Osteocyte (in vitro differentiated cells): ENCODE results near the gene EXOC6B. TPM values are rescaled to one million over a fixed set of nuclear protein-coding genes. Genes with fewer than 3 reads are reported as not detected.

Experiments
- DNase-seq: peaks from one replicate; pipeline ENCODE4 v3.0.0; 2021; ENCODE audit warnings: mixed read lengths; ENCODE audit not compliant: unreplicated experiment; ENCODE audit errors: extremely low spot score
- H3K27ac Mint-ChIP-seq: one replicate; pipeline ENCODE4 v1.8.0; 2021; ENCODE audit warnings: mild to moderate bottlenecking, mixed read lengths; ENCODE audit not compliant: unreplicated experiment
- H3K27me3 Mint-ChIP-seq: one replicate; pipeline ENCODE4 v1.8.0; 2021; ENCODE audit warnings: mixed read lengths; ENCODE audit not compliant: unreplicated experiment
- H3K36me3 Mint-ChIP-seq: one replicate; pipeline ENCODE4 v1.8.0; 2021; ENCODE audit warnings: mixed read lengths; ENCODE audit not compliant: unreplicated experiment
- H3K4me1 Mint-ChIP-seq: one replicate; pipeline ENCODE4 v1.8.0; 2021; ENCODE audit warnings: mixed read lengths; ENCODE audit not compliant: unreplicated experiment
- H3K4me3 Mint-ChIP-seq: one replicate; pipeline ENCODE4 v1.8.0; 2021; ENCODE audit warnings: mild to moderate bottlenecking, moderate library complexity, mixed read lengths; ENCODE audit not compliant: unreplicated experiment
- H3K9me3 Mint-ChIP-seq: one replicate; pipeline ENCODE4 v1.8.0; 2021; ENCODE audit warnings: mixed read lengths; ENCODE audit not compliant: unreplicated experiment
- CTCF ChIP-seq: fragments of 200-600 bp; sonication (generic); IDR thresholded peaks from 2 replicates; pipeline ENCODE4 v1.5.0; 2021; ENCODE audit warnings: antibody characterized with exemption, mild to moderate bottlenecking, moderate library complexity
- total RNA-seq: library from RNA; stranded (reverse); gene quantifications from 2 replicates; pipeline ENCODE4 v1.2.1, GENCODE V29; 2021

EXOC6B gene
- total RNA-seq, 1 donor from 2014 or later, result 33.8 TPM

GRCh38 chr2:72847534-72848315, 21.9 kb upstream of the EXOC6B start:
- no peak overlapping the region for H3K4me3 Mint-ChIP-seq
- no peaks in the 10 kb centered on the region for H3K36me3 Mint-ChIP-seq
- no peaks in the 10 kb centered on the region for H3K4me1 Mint-ChIP-seq
- H3K27ac Mint-ChIP-seq, result no peak overlapping the region
- no peaks in the 10 kb centered on the region for H3K9me3 Mint-ChIP-seq
- H3K27me3 Mint-ChIP-seq, result peaks cover 27% of the 10 kb centered on the region
- no peak for TF ChIP-seq CTCF
- DNase-seq, result no peak

GRCh38 chr2:72846171-72847095, 20.6 kb upstream of the EXOC6B start:
- Mint-ChIP-seq H3K27me3 (peaks cover 28% of the 10 kb centered on the region), H3K36me3 (no peaks in the 10 kb centered on the region), H3K9me3 (no peaks in the 10 kb centered on the region), H3K4me1 (no peaks in the 10 kb centered on the region), H3K4me3 (no peak overlapping the region), H3K27ac (no peak overlapping the region)
- TF ChIP-seq CTCF, result no peak
- no peak for DNase-seq

- DNase-seq, result no peak
- H3K4me1 Mint-ChIP-seq, result no peaks in the 10 kb centered on the region
Measured at GRCh38 chr2:72843301-72843700, 17.5 kb upstream of the EXOC6B start.

DNA sequence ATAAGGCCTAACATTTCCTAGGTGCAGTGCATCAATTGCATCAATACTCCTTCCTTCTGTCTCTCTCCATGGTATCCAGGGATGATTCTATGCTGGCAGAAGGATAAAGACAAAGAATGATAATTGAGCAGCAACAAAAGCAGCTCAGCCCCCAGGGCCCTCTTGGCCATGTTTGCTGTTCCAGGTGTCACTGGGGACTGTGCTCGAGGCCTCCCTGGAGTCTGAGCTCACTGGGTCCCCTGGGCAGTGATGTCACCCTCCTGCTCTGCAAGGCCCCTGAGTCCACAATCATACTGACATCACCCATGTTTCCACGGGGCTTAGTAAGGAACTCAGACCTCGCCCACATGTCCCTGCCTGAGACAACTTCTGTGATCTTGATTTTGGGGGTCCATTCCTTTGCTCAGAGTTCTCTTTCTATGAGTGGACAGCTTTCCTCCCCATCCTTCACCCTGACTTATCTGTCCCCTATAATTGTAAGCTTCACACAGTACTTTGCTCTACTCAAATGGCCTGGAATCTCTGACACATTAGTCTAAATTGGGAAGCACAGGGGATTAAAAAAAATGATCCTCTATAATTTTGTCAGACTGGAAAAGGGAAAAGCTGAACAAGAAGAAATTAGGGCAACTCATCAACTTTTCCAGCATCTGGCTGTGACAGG, 15.8 kb upstream of the EXOC6B start:
- no peak overlapping the region for H3K27ac Mint-ChIP-seq
- TF ChIP-seq CTCF, result no peak
- DNase-seq, result no peak
- H3K4me3 Mint-ChIP-seq, result no peak overlapping the region
- H3K4me1 Mint-ChIP-seq, result no peaks in the 10 kb centered on the region
- no peaks in the 10 kb centered on the region for H3K9me3 Mint-ChIP-seq
- peaks cover 33% of the 10 kb centered on the region for H3K27me3 Mint-ChIP-seq
- no peaks in the 10 kb centered on the region for H3K36me3 Mint-ChIP-seq

More at GRCh38 chr2:72843301-72843700, 17.5 kb upstream of the EXOC6B start:
- no peak overlapping the region for H3K27ac Mint-ChIP-seq
- TF ChIP-seq CTCF, result no peak
- H3K36me3 Mint-ChIP-seq, result no peaks in the 10 kb centered on the region
- H3K27me3 Mint-ChIP-seq, result peaks cover 33% of the 10 kb centered on the region
- no peaks in the 10 kb centered on the region for H3K9me3 Mint-ChIP-seq
- no peak overlapping the region for H3K4me3 Mint-ChIP-seq
